ENCODE data around the gene TMEM229B.

DNA sequence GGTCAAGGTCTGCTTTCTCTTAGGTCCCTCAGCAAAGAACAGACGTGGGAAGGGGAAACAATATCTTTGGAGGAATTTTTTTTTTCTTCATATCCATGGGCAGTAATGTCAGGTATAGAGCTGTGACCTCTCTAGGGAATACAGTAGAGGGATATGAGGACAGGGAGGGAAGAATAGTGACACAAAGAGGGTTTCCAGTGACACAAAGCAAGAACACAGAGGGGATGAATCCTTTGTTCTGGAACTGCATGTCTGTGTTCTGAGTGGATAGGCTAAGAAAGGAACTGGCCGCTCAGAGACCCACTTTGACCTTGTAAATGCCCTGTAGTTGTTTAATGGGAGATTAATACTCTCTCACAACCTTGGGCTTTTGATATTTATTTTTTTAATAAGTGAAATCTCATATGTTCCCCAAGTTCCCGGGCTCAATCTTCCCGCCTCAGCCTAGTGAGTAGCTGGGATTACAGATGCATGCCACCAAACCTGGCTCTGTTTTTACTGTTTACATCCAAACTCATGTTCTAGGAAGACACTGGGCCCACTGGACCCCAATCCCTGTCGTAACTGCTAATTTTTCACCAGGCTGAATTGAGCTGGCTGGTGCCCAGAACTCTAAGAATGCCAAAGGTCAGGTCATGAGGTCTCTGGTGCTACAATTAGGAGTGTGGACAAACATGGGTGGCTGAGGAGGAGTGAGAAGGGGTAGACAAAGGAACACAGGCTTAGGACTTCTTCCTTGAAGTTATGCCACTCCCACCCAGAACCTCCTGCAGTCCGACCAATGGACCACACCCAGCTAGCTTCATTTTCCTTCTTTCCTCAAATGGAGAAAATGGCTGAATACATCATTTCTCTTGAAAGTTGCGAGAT, 35.5 kb upstream of the TMEM229B start:
- TF ChIP-seq, protein P1, sequence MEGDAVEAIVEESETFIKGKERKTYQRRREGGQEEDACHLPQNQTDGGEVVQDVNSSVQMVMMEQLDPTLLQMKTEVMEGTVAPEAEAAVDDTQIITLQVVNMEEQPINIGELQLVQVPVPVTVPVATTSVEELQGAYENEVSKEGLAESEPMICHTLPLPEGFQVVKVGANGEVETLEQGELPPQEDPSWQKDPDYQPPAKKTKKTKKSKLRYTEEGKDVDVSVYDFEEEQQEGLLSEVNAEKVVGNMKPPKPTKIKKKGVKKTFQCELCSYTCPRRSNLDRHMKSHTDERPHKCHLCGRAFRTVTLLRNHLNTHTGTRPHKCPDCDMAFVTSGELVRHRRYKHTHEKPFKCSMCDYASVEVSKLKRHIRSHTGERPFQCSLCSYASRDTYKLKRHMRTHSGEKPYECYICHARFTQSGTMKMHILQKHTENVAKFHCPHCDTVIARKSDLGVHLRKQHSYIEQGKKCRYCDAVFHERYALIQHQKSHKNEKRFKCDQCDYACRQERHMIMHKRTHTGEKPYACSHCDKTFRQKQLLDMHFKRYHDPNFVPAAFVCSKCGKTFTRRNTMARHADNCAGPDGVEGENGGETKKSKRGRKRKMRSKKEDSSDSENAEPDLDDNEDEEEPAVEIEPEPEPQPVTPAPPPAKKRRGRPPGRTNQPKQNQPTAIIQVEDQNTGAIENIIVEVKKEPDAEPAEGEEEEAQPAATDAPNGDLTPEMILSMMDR (IDR thresholded peaks at IDR 0.05): no peak
- TF ChIP-seq EZH2 (IDR thresholded peaks at IDR 0.05; ENCODE audit: borderline replicate concordance, insufficient read depth, low read depth, low read length, poor library complexity, severe bottlenecking): no peak
